H9 (cell line): ENCODE results near the gene CREB5. TPM values are rescaled to one million over a fixed set of nuclear protein-coding genes. Genes with fewer than 3 reads are reported as not detected.

Source experiments
- DNase-seq: peaks from one replicate; pipeline ENCODE4 v3.0.0-alpha.2; 2017
- H2AFZ ChIP-seq: one replicate; pipeline ENCODE4 v1.6.1; 2013; ENCODE audit warnings: mild to moderate bottlenecking, low read length, control low read depth, moderate library complexity
- H2AK5ac ChIP-seq: 2 replicates; pipeline ENCODE4 v1.6.1; 2013; ENCODE audit warnings: low read length, control low read depth, mixed read lengths; ENCODE audit not compliant: insufficient read length
- H2BK120ac ChIP-seq: one replicate; pipeline ENCODE4 v1.6.1; 2013; ENCODE audit warnings: low read depth, mild to moderate bottlenecking, low read length, control low read depth, inconsistent platforms; ENCODE audit not compliant: poor library complexity, severe bottlenecking
- H2BK12ac ChIP-seq: 2 replicates; pipeline ENCODE4 v1.6.1; 2013; ENCODE audit warnings: low read length, control low read depth, mixed read lengths, low read depth; ENCODE audit not compliant: insufficient read length
- H2BK15ac ChIP-seq: 2 replicates; pipeline ENCODE4 v1.6.1; 2013; ENCODE audit warnings: low read depth, low read length, control low read depth
- H2BK20ac ChIP-seq: one replicate; pipeline ENCODE4 v1.6.1; 2013; ENCODE audit warnings: low read depth, mild to moderate bottlenecking, low read length, control low read depth, inconsistent platforms; ENCODE audit not compliant: poor library complexity, severe bottlenecking
- H2BK5ac ChIP-seq: 2 replicates; pipeline ENCODE4 v1.6.1; 2013; ENCODE audit warnings: low read length, control low read depth, mixed read lengths; ENCODE audit not compliant: insufficient read length
- H3K14ac ChIP-seq: 2 replicates; pipeline ENCODE4 v1.6.1; 2013; ENCODE audit warnings: low read length, control low read depth; ENCODE audit not compliant: insufficient read depth
- H3K18ac ChIP-seq: 2 replicates; pipeline ENCODE4 v1.6.1; 2013; ENCODE audit warnings: low read depth, mild to moderate bottlenecking, mixed read lengths, low read length, control low read depth; ENCODE audit not compliant: insufficient read length
- H3K23ac ChIP-seq: 2 replicates; pipeline ENCODE4 v1.6.1; 2013; ENCODE audit warnings: low read length, control low read depth, mixed read lengths, low read depth; ENCODE audit not compliant: insufficient read length
- H3K23me2 ChIP-seq: 2 replicates; pipeline ENCODE4 v1.6.1; 2013; ENCODE audit warnings: low read depth, mild to moderate bottlenecking, mixed read lengths, low read length, control low read depth; ENCODE audit not compliant: insufficient read length, poor library complexity, severe bottlenecking
- H3K27ac ChIP-seq: 2 replicates; pipeline ENCODE4 v1.5.1; 2013; ENCODE audit warnings: low read length, control low read depth, mixed read lengths, low read depth; ENCODE audit not compliant: insufficient read length
- H3K27me3 ChIP-seq: 2 replicates; pipeline ENCODE4 v1.6.1; 2013; ENCODE audit warnings: low read length, control low read depth, inconsistent platforms; ENCODE audit not compliant: insufficient read depth
- H3K4ac ChIP-seq: 2 replicates; pipeline ENCODE4 v1.6.1; 2013; ENCODE audit warnings: low read depth, mild to moderate bottlenecking, control low read depth, inconsistent platforms, low read length, moderate library complexity
- H3K4me1 ChIP-seq: 2 replicates; pipeline ENCODE4 v1.6.1; 2013; ENCODE audit warnings: low read length, control low read depth, inconsistent platforms; ENCODE audit not compliant: insufficient read depth
- H3K4me2 ChIP-seq: 2 replicates; pipeline ENCODE4 v1.6.1; 2013; ENCODE audit warnings: low read length, control low read depth, mixed read lengths; ENCODE audit not compliant: insufficient read length, insufficient read depth
- H3K56ac ChIP-seq: 2 replicates; pipeline ENCODE4 v1.6.1; 2013; ENCODE audit warnings: low read depth, mild to moderate bottlenecking, mixed read lengths, low read length, control low read depth; ENCODE audit not compliant: insufficient read length
- H3K79me1 ChIP-seq: 2 replicates; pipeline ENCODE4 v1.6.1; 2013; ENCODE audit warnings: low read depth, mild to moderate bottlenecking, moderate library complexity, low read length, control low read depth, inconsistent platforms; ENCODE audit not compliant: insufficient read depth, poor library complexity, severe bottlenecking
- H3K79me2 ChIP-seq: 2 replicates; pipeline ENCODE4 v1.6.1; 2013; ENCODE audit warnings: low read length, control low read depth, inconsistent platforms; ENCODE audit not compliant: insufficient read depth
- H3K9ac ChIP-seq: 2 replicates; pipeline ENCODE4 v1.6.1; 2013; ENCODE audit warnings: low read length, control low read depth, mixed read lengths; ENCODE audit not compliant: insufficient read length; ENCODE audit errors: extremely low read depth
- H3K9me3 ChIP-seq: one replicate; pipeline ENCODE4 v1.6.1; 2013; ENCODE audit warnings: low read depth, low read length, inconsistent platforms; ENCODE audit not compliant: control insufficient read depth
- H3T11ph ChIP-seq: one replicate; pipeline ENCODE4 v1.6.1; 2013; ENCODE audit warnings: mild to moderate bottlenecking, low read length, control low read depth, inconsistent platforms
- H4K20me1 ChIP-seq: one replicate; pipeline ENCODE4 v1.6.1; 2013; ENCODE audit not compliant: control insufficient read depth, insufficient read length, insufficient read depth
- H4K5ac ChIP-seq: 2 replicates; pipeline ENCODE4 v1.6.1; 2013; ENCODE audit warnings: low read depth, mild to moderate bottlenecking, mixed read lengths, low read length, control low read depth; ENCODE audit not compliant: insufficient read length
- H4K8ac ChIP-seq: replicated peaks from 2 replicates; pipeline ENCODE4 v1.6.1; 2013; ENCODE audit warnings: low read length, control low read depth, mixed read lengths, low read depth; ENCODE audit not compliant: insufficient read length
- H4K91ac ChIP-seq: 2 replicates; pipeline ENCODE4 v1.6.1; 2013; ENCODE audit warnings: low read depth, mild to moderate bottlenecking, moderate library complexity, mixed read lengths, low read length, control low read depth; ENCODE audit not compliant: insufficient read length
- H3K27ac Mint-ChIP-seq, 3 experiments: 2 replicates in 2 of 3; 3 replicates in 1 of 3; pipeline ENCODE4 v1.8.0; 2020 to 2021; ENCODE audit warnings: mixed read lengths in 3 of 3, mild to moderate bottlenecking in 1 of 3, moderate library complexity in 1 of 3
- H3K27me3 Mint-ChIP-seq: 2 replicates; pipeline ENCODE4 v1.8.0; 2021; ENCODE audit warnings: low read depth, mild to moderate bottlenecking, moderate library complexity, mixed read lengths
- H3K36me3 Mint-ChIP-seq, 3 experiments: 2 replicates in 2 of 3; 3 replicates in 1 of 3; pipeline ENCODE4 v1.8.0; 2020 to 2021; ENCODE audit warnings: low read depth in 3 of 3, mixed read lengths in 3 of 3; ENCODE audit not compliant: insufficient read depth in 1 of 3
- H3K4me1 Mint-ChIP-seq, 2 experiments: 2 replicates each; pipeline ENCODE4 v1.8.0; 2020; ENCODE audit warnings: mixed read lengths in 2 of 2
- H3K4me3 Mint-ChIP-seq, 2 experiments: 2 replicates in 1 of 2; 3 replicates in 1 of 2; pipeline ENCODE4 v1.8.0; 2020 to 2021; ENCODE audit warnings: mild to moderate bottlenecking in 2 of 2, mixed read lengths in 2 of 2, moderate library complexity in 1 of 2
- H3K9me3 Mint-ChIP-seq, 2 experiments: 2 replicates in 1 of 2; 3 replicates in 1 of 2; pipeline ENCODE4 v1.8.0; 2020; ENCODE audit warnings: mild to moderate bottlenecking in 2 of 2, mixed read lengths in 2 of 2, moderate library complexity in 1 of 2
- WGBS: extraction: QIAGEN DNeasy Blood & Tissue Kit; methylation state at CpG from one replicate; pipeline ENCODE4 v1.1.7; 2013; ENCODE audit warnings: missing lambda C conversion rate, low lambda C conversion rate, mixed read lengths; ENCODE audit not compliant: insufficient read length; ENCODE audit errors: extremely low coverage; 5-methylcytosine and 5-hydroxymethylcytosine counted together
- total RNA-seq: library from RNA; stranded (reverse); gene quantifications from 2 replicates; pipeline ENCODE4 v1.2.1, GENCODE V29; 2021
- TF ChIP-seq, protein P1 (sequence below): fragments of 200-600 bp; sonication (generic); conservative IDR thresholded peaks from 3 replicates; pipeline ENCODE4 v1.8.0; 2021; ENCODE audit warnings: antibody characterized with exemption, mild to moderate bottlenecking

Gene CREB5
- total RNA-seq, 1 experiment from 2014 or later: 4.0 TPM

DNA sequence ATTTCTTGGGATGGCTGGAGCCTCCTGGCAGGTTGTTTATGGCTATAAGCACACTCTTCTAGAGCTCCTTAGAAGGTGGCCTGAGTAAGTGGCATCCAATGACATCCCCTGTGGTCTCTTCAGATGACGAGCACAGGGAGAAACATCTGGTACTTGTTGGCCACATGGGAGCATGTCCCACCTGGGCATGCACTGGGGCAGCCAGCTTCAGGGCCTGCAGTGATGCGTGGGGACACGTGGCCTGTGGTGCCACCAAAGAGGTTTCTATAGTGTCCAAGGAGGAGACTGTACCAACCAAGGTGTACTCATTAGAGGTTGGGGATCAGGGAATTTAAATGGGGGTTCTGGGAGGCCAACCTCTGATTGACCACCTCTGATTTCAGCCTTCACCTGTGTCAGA is 420.4 kb downstream of the CREB5 start:
- H3K27ac ChIP-seq: no peak overlapping the region
- WGBS: no CpG with 5 or more reads among the region's 3 CpGs

More for the DNA sequence above, 420.4 kb downstream of the CREB5 start:
- Histone ChIP-seq H3K79me2 (no peaks in the 10 kb centered on the region), H3K9ac (no peak overlapping the region), H2BK20ac (no peak overlapping the region), H4K8ac (no peak overlapping the region), H3K27me3 (no peaks in the 10 kb centered on the region), H3T11ph (no peak overlapping the region), H2BK12ac (no peak overlapping the region), H3K4ac (no peak overlapping the region), H3K23me2 (no peaks in the 10 kb centered on the region), H3K14ac (no peak overlapping the region; the same call in 1 of the 2 replicates), H3K79me1 (no peaks in the 10 kb centered on the region), H3K18ac (no peak overlapping the region), H3K4me2 (no peak overlapping the region), H2BK120ac (no peak overlapping the region), H4K5ac (no peak overlapping the region), H2BK5ac (no peak overlapping the region), H4K91ac (no peak overlapping the region), H2AFZ (no peak overlapping the region), H2BK15ac (no peak overlapping the region), H3K23ac (no peak overlapping the region), H2AK5ac (no peak overlapping the region), H3K56ac (no peak overlapping the region), H3K4me1 (no peaks in the 10 kb centered on the region), H3K9me3 (no peaks in the 10 kb centered on the region), H4K20me1 (no peaks in the 10 kb centered on the region)
- no peak for DNase-seq
- Mint-ChIP-seq H3K4me1 (no peaks in the 10 kb centered on the region), H3K36me3 (peaks cover 4 to 6% (median 4%) of the 10 kb centered on the region in 3 experiments; a peak in 5 of 7 replicates), H3K9me3 (peaks cover 5% of the 10 kb centered on the region in 2 experiments; a peak in 4 of 5 replicates), H3K4me3 (no peak overlapping the region), H3K27me3 (peaks cover 2% of the 10 kb centered on the region; the same call in 1 of the 2 replicates), H3K27ac (no peak overlapping the region)
- TF ChIP-seq, protein P1, sequence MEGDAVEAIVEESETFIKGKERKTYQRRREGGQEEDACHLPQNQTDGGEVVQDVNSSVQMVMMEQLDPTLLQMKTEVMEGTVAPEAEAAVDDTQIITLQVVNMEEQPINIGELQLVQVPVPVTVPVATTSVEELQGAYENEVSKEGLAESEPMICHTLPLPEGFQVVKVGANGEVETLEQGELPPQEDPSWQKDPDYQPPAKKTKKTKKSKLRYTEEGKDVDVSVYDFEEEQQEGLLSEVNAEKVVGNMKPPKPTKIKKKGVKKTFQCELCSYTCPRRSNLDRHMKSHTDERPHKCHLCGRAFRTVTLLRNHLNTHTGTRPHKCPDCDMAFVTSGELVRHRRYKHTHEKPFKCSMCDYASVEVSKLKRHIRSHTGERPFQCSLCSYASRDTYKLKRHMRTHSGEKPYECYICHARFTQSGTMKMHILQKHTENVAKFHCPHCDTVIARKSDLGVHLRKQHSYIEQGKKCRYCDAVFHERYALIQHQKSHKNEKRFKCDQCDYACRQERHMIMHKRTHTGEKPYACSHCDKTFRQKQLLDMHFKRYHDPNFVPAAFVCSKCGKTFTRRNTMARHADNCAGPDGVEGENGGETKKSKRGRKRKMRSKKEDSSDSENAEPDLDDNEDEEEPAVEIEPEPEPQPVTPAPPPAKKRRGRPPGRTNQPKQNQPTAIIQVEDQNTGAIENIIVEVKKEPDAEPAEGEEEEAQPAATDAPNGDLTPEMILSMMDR: no peak
